GM23338 (cell line): ENCODE measurements around the gene SLC30A3. TPM values are rescaled to one million over a fixed set of nuclear protein-coding genes. Genes with fewer than 3 reads are reported as not detected.

Experiments used
- ATAC-seq: fragments of 200-7000 bp; cut with Tn5 transposase; 3 replicates; pipeline ENCODE4 v1.9.1; 2020
- DNase-seq: peaks from one replicate; pipeline ENCODE4 v3.0.0-alpha.2; 2015; ENCODE audit warnings: low spot score
- H2AFZ ChIP-seq: fragments of 200-600 bp; sonication (generic); 2 replicates; pipeline ENCODE4 v1.8.0; 2016; ENCODE audit warnings: antibody characterized with exemption, mild to moderate bottlenecking, moderate library complexity
- H3F3A ChIP-seq: fragments of 200-600 bp; sonication (generic); replicated peaks from 2 replicates; pipeline ENCODE4 v1.8.0; 2017; ENCODE audit warnings: antibody characterized with exemption, mixed run types, low read depth
- H3K27ac ChIP-seq: fragments of 200-600 bp; sonication (generic); 2 replicates; pipeline ENCODE4 v1.6.1; 2016; ENCODE audit warnings: low read depth
- H3K27me3 ChIP-seq: fragments of 200-600 bp; sonication (generic); 2 replicates; pipeline ENCODE4 v1.8.0; 2016; ENCODE audit warnings: mild to moderate bottlenecking, mixed run types, moderate library complexity; ENCODE audit not compliant: insufficient read depth
- H3K36me3 ChIP-seq: fragments of 200-600 bp; sonication (generic); 2 replicates; pipeline ENCODE4 v1.8.0; 2016; ENCODE audit warnings: mild to moderate bottlenecking; ENCODE audit not compliant: insufficient read depth
- H3K4me1 ChIP-seq: fragments of 200-600 bp; sonication (generic); 2 replicates; pipeline ENCODE4 v1.8.0; 2016; ENCODE audit warnings: mild to moderate bottlenecking, moderate library complexity; ENCODE audit not compliant: insufficient read depth
- H3K4me2 ChIP-seq: fragments of 200-600 bp; sonication (generic); 2 replicates; pipeline ENCODE4 v1.7.1; 2017; ENCODE audit warnings: mixed run types
- H3K4me3 ChIP-seq: fragments of 200-600 bp; sonication (generic); 2 replicates; pipeline ENCODE4 v1.6.1; 2016; ENCODE audit warnings: mixed run types
- H3K79me2 ChIP-seq: fragments of 200-600 bp; sonication (generic); replicated peaks from 2 replicates; pipeline ENCODE4 v1.8.0; 2017; ENCODE audit warnings: mild to moderate bottlenecking; ENCODE audit not compliant: insufficient read depth
- H3K9me2 ChIP-seq: fragments of 200-600 bp; sonication (generic); 2 replicates; pipeline ENCODE4 v1.8.0; 2017; ENCODE audit not compliant: insufficient read depth
- H4K20me1 ChIP-seq: fragments of 200-600 bp; sonication (generic); replicated peaks from 2 replicates; pipeline ENCODE4 v1.8.0; 2017; ENCODE audit warnings: mild to moderate bottlenecking; ENCODE audit not compliant: insufficient read depth
- H3K27ac Mint-ChIP-seq: 2 replicates; pipeline ENCODE4 v1.8.0; 2020; ENCODE audit warnings: inconsistent platforms, mild to moderate bottlenecking, moderate library complexity, mixed read lengths
- H3K27me3 Mint-ChIP-seq: 3 replicates; pipeline ENCODE4 v1.8.0; 2022; ENCODE audit warnings: low read depth, mild to moderate bottlenecking, moderate library complexity, mixed read lengths, inconsistent platforms; ENCODE audit not compliant: insufficient read depth, poor library complexity
- H3K36me3 Mint-ChIP-seq: 3 replicates; pipeline ENCODE4 v1.8.0; 2021; ENCODE audit warnings: low read depth, mild to moderate bottlenecking, inconsistent platforms, moderate library complexity, mixed read lengths
- H3K4me1 Mint-ChIP-seq: 3 replicates; pipeline ENCODE4 v1.8.0; 2020; ENCODE audit warnings: mild to moderate bottlenecking, inconsistent platforms, mixed read lengths
- H3K4me3 Mint-ChIP-seq: 3 replicates; pipeline ENCODE4 v1.8.0; 2021; ENCODE audit warnings: moderate library complexity, mild to moderate bottlenecking, inconsistent platforms, mixed read lengths
- H3K9me3 Mint-ChIP-seq: 3 replicates; pipeline ENCODE4 v1.8.0; 2020; ENCODE audit warnings: moderate library complexity, mild to moderate bottlenecking, inconsistent platforms, mixed read lengths
- CREB1 ChIP-seq: fragments of 250-450 bp; sonication (Bioruptor Pico); IDR thresholded peaks from 2 replicates; pipeline ENCODE4 v1.5.0; 2020; ENCODE audit warnings: low read depth, mild to moderate bottlenecking, moderate library complexity
- EZH2 ChIP-seq: fragments of 200-600 bp; sonication (generic); IDR thresholded peaks from one replicate; pipeline ENCODE4 v1.8.0; 2017; ENCODE audit warnings: antibody characterized with exemption, mild to moderate bottlenecking, low read depth; ENCODE audit not compliant: unreplicated experiment
- EZH2phosphoT487 ChIP-seq: fragments of 200-600 bp; sonication (generic); IDR thresholded peaks from one replicate; pipeline ENCODE4 v1.8.1; 2018; ENCODE audit warnings: antibody characterized with exemption; ENCODE audit not compliant: unreplicated experiment
- JUNB ChIP-seq: IDR thresholded peaks from one replicate; pipeline ENCODE4 v1.6.1; 2016; ENCODE audit warnings: antibody characterized with exemption; ENCODE audit not compliant: unreplicated experiment
- NANOG ChIP-seq: IDR thresholded peaks from 2 replicates; pipeline ENCODE4 v1.6.1; 2016; ENCODE audit warnings: antibody characterized with exemption, borderline replicate concordance
- POLR2AphosphoS5 ChIP-seq: IDR thresholded peaks from 2 replicates; pipeline ENCODE4 v1.6.1; 2016; ENCODE audit warnings: antibody characterized with exemption, low read depth
- STAT1 ChIP-seq: IDR thresholded peaks from one replicate; pipeline ENCODE4 v1.6.1; 2016; ENCODE audit warnings: antibody characterized with exemption; ENCODE audit not compliant: unreplicated experiment
- ZNF114 ChIP-seq: fragments of 250-450 bp; sonication (Bioruptor Pico); IDR thresholded peaks from 2 replicates; pipeline ENCODE4 v1.5.0; 2020; ENCODE audit warnings: mild to moderate bottlenecking, moderate library complexity
- ZNF331 ChIP-seq: fragments of 250-450 bp; sonication (Bioruptor Pico); IDR thresholded peaks from 2 replicates; pipeline ENCODE4 v1.5.0; 2020; ENCODE audit warnings: low read depth, mild to moderate bottlenecking, moderate library complexity
- polyA plus RNA-seq: library from polyadenylated mRNA; unstranded; fragments of >200 nt; fragmentation: Nextera tagmentation; extraction: Ambion mirVana; gene quantifications from 2 replicates; pipeline ENCODE4 v1.2.1, GENCODE V29; 2016
- total RNA-seq: library from RNA; depleted of rRNA; stranded (reverse); fragments of >200 nt; shearing (Covaris generic); gene quantifications from 2 replicates; pipeline ENCODE4 v1.2.3, GENCODE V29; 2014
- TF ChIP-seq, protein P1 (sequence below), 2 experiments: fragments of 200-600 bp in 1 of 2; sonication (generic) in 1 of 2; conservative IDR thresholded peaks; 2 replicates each; pipeline versions ENCODE4 v1.5.1 to v1.6.1; 2016 to 2017; ENCODE audit warnings: antibody characterized with exemption in 2 of 2, low read depth in 2 of 2, mild to moderate bottlenecking in 2 of 2, moderate library complexity in 1 of 2
- TF ChIP-seq, protein P2 (sequence below): IDR thresholded peaks from 2 replicates; pipeline ENCODE4 v1.6.1; 2016; ENCODE audit warnings: antibody characterized with exemption
- TF ChIP-seq, protein P3 (sequence below): fragments of 250-450 bp; sonication (Bioruptor Pico); IDR thresholded peaks from 2 replicates; pipeline ENCODE4 v1.5.0; 2020; ENCODE audit warnings: mild to moderate bottlenecking, moderate library complexity
- TF ChIP-seq, protein P4 (sequence below): IDR thresholded peaks from one replicate; pipeline ENCODE4 v1.6.1; 2018; ENCODE audit warnings: antibody characterized with exemption; ENCODE audit not compliant: unreplicated experiment

Gene SLC30A3
- total and polyA plus RNA-seq, 2 experiments from 2014 or later: 4.1 to 8.3 TPM

DNA sequence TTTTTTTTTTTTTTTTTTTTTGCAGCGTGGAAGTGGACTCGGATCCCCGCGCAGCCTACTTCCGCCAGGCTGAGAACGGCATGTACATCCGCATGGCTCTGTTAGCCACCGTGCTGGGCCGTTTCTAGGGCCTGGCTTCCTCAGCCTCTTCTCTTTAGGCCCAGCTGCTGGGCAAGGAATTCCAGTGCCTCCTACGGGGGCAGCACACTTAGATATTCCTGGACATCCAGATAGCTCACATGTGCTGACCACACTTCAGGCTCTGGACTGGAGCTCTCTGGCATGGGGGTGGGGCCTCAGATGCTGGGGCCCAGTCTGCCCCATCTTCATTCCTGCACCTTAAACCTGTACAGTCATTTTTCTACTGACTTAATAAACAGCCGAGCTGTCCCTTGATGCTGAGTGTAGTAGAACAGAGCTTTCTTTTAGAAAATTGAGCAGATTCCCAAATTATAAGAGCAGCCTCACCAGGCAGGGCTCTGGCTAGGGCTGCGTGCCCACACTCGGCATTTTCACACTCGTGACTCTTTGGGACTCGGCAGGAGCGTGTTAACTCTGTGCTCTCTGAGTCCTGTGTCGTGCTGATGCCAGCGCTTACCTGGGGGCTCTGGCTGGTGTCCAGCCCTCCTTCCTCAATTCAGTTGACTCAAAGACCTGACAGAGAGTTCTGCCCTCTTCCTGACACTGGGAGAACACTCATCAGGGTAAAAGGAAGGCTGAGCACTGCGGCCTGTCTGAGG lies 19.3 kb downstream of the SLC30A3 start:
- Mint-ChIP-seq H3K9me3 (no peaks in the 10 kb centered on the region; the same call in 2 of the 3 replicates), H3K4me1 (no peaks in the 10 kb centered on the region), H3K27me3 (peaks cover 20% of the 10 kb centered on the region), H3K4me3 (no peak overlapping the region), H3K36me3 (peaks cover 62% of the 10 kb centered on the region), H3K27ac (no peak overlapping the region)
- no peaks in the 10 kb centered on the region; the same call in none of the 2 replicates for H4K20me1 ChIP-seq
- ATAC-seq: no peak
- H3K36me3 ChIP-seq: peaks cover 27% of the 10 kb centered on the region
- no peak overlapping the region for H3K4me2 ChIP-seq
- H2AFZ ChIP-seq: no peak overlapping the region
- no peaks in the 10 kb centered on the region for H3K79me2 ChIP-seq
- no peaks in the 10 kb centered on the region for H3K9me2 ChIP-seq
- no peaks in the 10 kb centered on the region for H3K4me1 ChIP-seq
- TF ChIP-seq, protein P1, sequence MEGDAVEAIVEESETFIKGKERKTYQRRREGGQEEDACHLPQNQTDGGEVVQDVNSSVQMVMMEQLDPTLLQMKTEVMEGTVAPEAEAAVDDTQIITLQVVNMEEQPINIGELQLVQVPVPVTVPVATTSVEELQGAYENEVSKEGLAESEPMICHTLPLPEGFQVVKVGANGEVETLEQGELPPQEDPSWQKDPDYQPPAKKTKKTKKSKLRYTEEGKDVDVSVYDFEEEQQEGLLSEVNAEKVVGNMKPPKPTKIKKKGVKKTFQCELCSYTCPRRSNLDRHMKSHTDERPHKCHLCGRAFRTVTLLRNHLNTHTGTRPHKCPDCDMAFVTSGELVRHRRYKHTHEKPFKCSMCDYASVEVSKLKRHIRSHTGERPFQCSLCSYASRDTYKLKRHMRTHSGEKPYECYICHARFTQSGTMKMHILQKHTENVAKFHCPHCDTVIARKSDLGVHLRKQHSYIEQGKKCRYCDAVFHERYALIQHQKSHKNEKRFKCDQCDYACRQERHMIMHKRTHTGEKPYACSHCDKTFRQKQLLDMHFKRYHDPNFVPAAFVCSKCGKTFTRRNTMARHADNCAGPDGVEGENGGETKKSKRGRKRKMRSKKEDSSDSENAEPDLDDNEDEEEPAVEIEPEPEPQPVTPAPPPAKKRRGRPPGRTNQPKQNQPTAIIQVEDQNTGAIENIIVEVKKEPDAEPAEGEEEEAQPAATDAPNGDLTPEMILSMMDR (conservative IDR thresholded peaks at IDR 0.05; ENCODE audit: low read depth in 2 of 2): no peak
- TF ChIP-seq, protein P2, sequence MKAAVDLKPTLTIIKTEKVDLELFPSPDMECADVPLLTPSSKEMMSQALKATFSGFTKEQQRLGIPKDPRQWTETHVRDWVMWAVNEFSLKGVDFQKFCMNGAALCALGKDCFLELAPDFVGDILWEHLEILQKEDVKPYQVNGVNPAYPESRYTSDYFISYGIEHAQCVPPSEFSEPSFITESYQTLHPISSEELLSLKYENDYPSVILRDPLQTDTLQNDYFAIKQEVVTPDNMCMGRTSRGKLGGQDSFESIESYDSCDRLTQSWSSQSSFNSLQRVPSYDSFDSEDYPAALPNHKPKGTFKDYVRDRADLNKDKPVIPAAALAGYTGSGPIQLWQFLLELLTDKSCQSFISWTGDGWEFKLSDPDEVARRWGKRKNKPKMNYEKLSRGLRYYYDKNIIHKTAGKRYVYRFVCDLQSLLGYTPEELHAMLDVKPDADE: no peak
- TF ChIP-seq, protein P3, sequence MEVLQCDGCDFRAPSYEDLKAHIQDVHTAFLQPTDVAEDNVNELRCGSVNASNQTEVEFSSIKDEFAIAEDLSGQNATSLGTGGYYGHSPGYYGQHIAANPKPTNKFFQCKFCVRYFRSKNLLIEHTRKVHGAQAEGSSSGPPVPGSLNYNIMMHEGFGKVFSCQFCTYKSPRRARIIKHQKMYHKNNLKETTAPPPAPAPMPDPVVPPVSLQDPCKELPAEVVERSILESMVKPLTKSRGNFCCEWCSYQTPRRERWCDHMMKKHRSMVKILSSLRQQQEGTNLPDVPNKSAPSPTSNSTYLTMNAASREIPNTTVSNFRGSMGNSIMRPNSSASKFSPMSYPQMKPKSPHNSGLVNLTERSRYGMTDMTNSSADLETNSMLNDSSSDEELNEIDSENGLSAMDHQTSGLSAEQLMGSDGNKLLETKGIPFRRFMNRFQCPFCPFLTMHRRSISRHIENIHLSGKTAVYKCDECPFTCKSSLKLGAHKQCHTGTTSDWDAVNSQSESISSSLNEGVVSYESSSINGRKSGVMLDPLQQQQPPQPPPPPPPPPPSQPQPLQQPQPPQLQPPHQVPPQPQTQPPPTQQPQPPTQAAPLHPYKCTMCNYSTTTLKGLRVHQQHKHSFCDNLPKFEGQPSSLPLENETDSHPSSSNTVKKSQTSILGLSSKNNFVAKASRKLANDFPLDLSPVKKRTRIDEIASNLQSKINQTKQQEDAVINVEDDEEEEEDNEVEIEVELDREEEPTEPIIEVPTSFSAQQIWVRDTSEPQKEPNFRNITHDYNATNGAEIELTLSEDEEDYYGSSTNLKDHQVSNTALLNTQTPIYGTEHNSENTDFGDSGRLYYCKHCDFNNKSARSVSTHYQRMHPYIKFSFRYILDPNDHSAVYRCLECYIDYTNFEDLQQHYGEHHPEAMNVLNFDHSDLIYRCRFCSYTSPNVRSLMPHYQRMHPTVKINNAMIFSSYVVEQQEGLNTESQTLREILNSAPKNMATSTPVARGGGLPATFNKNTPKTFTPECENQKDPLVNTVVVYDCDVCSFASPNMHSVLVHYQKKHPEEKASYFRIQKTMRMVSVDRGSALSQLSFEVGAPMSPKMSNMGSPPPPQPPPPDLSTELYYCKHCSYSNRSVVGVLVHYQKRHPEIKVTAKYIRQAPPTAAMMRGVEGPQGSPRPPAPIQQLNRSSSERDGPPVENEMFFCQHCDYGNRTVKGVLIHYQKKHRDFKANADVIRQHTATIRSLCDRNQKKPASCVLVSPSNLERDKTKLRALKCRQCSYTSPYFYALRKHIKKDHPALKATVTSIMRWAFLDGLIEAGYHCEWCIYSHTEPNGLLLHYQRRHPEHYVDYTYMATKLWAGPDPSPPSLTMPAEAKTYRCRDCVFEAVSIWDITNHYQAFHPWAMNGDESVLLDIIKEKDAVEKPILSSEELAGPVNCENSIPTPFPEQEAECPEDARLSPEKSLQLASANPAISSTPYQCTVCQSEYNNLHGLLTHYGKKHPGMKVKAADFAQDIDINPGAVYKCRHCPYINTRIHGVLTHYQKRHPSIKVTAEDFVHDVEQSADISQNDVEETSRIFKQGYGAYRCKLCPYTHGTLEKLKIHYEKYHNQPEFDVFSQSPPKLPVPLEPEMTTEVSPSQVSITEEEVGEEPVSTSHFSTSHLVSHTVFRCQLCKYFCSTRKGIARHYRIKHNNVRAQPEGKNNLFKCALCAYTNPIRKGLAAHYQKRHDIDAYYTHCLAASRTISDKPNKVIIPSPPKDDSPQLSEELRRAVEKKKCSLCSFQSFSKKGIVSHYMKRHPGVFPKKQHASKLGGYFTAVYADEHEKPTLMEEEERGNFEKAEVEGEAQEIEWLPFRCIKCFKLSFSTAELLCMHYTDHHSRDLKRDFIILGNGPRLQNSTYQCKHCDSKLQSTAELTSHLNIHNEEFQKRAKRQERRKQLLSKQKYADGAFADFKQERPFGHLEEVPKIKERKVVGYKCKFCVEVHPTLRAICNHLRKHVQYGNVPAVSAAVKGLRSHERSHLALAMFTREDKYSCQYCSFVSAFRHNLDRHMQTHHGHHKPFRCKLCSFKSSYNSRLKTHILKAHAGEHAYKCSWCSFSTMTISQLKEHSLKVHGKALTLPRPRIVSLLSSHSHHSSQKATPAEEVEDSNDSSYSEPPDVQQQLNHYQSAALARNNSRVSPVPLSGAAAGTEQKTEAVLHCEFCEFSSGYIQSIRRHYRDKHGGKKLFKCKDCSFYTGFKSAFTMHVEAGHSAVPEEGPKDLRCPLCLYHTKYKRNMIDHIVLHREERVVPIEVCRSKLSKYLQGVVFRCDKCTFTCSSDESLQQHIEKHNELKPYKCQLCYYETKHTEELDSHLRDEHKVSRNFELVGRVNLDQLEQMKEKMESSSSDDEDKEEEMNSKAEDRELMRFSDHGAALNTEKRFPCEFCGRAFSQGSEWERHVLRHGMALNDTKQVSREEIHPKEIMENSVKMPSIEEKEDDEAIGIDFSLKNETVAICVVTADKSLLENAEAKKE (CRISPR knock-in tag): no peak
- TF ChIP-seq, protein P4, sequence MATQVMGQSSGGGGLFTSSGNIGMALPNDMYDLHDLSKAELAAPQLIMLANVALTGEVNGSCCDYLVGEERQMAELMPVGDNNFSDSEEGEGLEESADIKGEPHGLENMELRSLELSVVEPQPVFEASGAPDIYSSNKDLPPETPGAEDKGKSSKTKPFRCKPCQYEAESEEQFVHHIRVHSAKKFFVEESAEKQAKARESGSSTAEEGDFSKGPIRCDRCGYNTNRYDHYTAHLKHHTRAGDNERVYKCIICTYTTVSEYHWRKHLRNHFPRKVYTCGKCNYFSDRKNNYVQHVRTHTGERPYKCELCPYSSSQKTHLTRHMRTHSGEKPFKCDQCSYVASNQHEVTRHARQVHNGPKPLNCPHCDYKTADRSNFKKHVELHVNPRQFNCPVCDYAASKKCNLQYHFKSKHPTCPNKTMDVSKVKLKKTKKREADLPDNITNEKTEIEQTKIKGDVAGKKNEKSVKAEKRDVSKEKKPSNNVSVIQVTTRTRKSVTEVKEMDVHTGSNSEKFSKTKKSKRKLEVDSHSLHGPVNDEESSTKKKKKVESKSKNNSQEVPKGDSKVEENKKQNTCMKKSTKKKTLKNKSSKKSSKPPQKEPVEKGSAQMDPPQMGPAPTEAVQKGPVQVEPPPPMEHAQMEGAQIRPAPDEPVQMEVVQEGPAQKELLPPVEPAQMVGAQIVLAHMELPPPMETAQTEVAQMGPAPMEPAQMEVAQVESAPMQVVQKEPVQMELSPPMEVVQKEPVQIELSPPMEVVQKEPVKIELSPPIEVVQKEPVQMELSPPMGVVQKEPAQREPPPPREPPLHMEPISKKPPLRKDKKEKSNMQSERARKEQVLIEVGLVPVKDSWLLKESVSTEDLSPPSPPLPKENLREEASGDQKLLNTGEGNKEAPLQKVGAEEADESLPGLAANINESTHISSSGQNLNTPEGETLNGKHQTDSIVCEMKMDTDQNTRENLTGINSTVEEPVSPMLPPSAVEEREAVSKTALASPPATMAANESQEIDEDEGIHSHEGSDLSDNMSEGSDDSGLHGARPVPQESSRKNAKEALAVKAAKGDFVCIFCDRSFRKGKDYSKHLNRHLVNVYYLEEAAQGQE: no peak
- no peak for TF ChIP-seq EZH2phosphoT487
- no peak for TF ChIP-seq STAT1
- TF ChIP-seq ZNF331 (CRISPR knock-in tag): no peak
- no peak for TF ChIP-seq EZH2
- no peak for TF ChIP-seq ZNF114 (CRISPR knock-in tag)
- no peak for TF ChIP-seq NANOG
- no peak for TF ChIP-seq JUNB
- TF ChIP-seq CREB1 (CRISPR knock-in tag): no peak
- no peak for TF ChIP-seq POLR2AphosphoS5
- H3K27me3 ChIP-seq: no peaks in the 10 kb centered on the region
- H3K27ac ChIP-seq: no peak overlapping the region
- DNase-seq: no peak
- H3K4me3 ChIP-seq: no peak overlapping the region
- H3F3A ChIP-seq: peaks cover 8% of the 10 kb centered on the region; the same call in 1 of the 2 replicates
